ENCODE measurements around the gene RHOD.

RHOD gene

DNA sequence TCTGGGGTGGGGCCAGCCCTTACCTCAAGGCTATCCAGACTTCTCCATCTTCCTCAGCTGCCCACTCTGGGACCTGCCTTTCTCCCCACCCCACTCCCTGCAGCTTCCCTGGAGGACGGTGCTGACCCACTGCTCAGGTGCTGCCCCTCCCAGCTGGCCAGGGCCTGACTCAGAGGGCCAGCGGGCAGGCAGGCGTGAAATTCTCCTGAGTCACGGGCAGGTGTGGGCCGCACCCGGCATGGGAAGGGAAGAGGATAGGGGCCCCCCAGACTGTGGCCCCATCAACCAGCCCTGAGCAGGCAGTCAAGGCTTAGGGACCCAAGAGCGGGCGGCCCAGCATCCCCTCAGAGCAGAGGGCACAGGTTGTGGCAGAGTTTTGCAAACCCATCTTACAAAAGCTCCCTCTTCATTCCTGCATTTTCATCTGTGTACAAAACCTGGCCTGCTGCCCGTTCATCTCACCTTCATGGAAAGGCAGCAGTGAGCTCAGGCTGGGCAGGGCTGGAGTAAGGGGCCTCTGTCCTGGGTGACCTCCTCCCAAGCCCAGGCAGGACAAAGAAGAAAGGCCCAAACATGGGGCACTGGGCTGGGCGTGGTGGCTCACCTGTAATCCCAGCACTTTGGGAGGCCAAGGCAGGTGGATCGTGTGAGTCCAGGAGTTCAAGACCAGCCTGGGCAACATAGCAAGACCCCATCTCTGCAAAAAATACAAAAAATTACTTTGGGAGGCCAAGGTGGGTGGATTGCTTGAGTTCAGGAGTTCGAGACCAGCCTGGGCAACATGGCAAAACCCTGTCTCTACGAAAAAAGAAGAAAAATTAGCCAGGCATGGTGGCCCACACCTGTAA, 6.1 kb downstream of the RHOD start:
- no peak for DNase-seq

DNA sequence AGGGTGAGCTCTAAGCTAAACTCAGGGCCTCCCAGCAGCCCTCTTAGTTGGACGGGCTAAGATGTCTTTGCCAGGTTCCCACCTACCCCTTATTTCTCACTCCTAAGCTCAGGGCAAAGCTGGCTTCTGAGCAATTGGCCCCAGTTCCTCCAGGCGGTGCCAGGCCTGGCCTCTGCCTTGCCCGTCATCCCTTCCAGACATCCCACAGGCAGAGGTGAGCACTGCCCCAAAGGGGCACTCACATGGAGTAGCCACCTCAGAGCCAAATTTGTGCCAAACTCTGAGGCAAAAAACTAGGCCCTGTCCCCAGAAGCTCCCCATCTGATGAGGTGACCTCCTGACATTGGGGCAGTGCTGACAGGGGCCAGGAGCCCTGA, 9.7 kb downstream of the RHOD start:
- DNase-seq = no peak

DNA sequence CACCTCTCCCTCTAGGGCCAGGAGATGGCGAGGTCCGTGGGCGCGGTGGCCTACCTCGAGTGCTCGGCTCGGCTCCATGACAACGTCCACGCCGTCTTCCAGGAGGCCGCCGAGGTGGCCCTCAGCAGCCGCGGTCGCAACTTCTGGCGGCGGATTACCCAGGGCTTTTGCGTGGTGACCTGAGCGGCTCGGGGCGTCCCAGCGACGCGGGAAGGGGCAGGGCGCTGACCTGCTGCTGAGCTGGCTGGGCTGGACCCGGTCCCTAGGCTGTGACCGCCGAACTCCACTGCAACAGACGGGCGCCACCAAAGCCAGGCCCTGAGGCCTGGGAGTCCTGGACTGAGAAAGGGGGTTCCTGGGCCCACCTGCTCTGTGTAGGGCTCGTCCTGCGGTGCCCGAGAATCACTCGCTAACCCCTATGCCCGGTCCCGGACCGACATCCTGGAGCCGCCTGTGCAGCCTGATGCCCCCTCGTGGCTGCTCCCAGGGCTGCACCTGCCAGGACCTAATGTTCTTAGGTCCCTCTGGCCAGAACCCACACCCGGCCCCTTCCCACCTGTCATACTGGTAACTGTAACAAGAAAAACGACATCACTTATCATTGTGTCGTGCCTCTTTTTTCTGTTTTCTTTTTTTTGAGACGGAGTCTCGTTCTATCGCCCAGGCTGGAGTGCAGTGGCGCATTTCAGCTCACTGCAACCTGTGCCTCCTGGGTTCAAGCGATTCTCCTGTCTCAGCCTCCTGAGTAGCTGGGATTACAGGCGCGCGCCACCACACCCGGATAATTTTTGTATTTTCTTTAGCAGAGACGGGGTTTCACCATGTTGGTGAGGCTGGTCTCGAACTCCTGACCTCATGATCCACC, 15.0 kb downstream of the RHOD start:
- peak; percentile 28 for DNase-seq

DNA sequence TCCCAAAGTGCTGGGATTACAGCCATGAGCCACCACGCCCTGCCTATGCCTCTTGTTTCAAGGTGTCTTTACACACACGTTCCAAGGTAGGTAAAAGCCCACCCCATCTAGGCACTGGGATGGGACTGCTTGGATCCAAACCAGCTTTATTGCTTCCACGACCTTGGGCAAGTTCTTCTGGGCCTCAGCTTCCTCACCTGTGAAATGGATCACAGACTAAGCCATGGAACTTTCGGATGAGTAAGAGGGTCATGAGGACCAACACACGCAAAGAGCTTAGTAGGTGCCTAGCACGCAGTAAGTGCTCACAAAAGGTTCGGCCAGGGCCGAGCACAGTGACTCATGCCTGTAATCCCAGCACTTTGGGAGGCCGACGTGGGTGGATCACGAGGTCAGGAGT, 15.6 kb downstream of the RHOD start:
- no peak for DNase-seq

DNA sequence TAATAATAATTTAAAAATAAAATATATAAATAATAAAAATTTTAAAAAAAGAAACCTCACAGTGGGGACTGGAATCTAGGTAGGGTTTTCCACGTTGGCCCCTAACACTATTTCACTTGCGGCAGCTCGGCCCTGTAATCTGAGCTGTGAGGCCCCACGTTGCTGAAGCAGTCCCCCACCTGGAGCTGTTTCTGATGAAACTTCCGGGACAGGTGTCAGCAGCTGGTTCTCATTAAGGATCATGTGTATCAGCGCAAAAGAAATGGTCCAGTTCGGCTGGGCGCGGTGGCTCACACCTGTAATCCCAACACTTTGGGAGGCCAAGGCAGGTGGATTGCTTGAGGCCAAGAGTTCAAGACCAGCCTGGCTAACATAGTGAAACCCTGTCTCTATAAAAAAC, 17.3 kb downstream of the RHOD start:
- no peak for DNase-seq

DNA sequence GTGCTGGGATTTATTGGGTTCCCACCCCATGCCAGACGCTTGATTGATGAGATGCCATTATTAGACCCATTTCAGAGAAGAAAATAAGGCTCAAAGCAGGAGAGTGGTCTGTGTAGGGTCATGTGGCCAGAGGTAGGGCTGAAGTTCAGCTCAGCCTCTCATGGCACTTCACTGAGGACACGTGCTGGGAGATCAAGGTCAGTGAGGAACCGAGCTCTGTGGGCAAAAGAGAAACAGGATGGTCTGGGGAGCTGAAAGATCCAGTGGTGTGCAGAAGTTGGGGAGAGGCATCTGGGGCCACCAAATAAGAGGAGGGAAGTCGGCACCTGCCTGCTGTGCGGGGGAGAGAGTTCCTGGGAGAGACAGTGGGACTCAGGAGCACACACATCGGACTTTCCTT, 19.6 kb downstream of the RHOD start:
- no peak for DNase-seq

DNA sequence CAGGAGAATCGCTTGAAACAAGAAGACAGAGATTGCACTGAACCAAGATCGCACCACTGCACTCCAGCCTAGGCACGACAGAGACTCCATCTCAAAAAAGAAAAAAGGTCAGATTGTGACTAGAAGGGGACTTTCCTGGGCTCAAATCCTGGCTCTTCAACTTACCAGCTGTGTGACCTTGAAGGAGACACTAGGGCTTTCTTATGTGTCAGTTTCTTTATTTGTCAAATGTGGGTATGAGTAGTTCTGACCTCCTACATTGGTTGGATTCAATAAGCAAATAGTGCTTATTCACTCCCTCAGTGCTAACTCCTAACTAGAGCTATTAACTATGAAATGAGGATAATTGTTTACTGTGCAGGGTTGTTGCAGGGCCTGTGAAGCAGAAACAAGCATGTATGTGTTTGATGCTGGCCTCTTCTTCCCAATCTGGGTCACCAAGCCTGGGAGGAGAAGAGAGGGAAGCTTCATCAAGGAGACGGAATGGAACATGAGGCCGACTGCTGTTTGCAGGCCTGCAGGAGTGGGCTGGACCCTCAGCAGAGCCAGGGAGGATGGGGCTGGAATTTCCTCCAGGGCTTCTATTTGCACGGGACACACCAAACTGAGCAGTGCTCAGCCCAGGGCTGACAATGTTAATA, 22.5 kb downstream of the RHOD start:
- DNase-seq = no peak

DNA sequence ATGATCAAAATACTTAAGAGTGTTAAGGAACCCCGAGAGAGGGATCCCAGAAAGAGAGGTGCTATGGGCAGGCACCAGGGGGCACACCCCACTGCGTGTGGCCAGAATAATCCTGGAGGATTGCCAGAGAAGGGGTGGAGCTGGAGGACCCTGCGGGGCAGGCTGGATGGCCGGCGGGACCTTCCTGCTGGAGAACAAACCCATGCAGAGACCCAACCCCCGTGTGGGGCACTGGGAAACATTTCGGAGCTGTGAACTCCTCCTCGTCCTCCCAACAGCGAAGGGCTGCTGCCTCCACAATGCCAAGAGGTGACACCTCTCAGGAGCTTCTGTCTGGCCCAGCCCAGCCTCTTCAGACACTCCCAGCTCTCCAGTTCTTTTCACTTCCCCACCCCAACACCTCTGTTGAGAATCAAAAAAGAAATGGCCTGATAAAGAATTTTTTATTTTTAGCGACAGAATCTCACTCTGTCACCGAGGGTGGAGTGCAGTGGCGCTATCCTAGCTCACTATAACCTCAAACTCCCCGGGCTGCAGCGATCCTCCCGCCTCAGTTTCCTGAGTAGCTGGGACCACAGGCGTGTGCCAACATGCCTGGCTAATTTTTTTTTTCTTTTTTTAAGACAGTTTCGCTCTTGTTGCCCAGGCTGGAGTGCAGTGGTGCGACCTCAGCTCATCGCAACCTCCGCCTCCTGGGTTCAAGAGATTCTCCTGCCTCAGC, 25.6 kb downstream of the RHOD start:
- no peak for DNase-seq

DNA sequence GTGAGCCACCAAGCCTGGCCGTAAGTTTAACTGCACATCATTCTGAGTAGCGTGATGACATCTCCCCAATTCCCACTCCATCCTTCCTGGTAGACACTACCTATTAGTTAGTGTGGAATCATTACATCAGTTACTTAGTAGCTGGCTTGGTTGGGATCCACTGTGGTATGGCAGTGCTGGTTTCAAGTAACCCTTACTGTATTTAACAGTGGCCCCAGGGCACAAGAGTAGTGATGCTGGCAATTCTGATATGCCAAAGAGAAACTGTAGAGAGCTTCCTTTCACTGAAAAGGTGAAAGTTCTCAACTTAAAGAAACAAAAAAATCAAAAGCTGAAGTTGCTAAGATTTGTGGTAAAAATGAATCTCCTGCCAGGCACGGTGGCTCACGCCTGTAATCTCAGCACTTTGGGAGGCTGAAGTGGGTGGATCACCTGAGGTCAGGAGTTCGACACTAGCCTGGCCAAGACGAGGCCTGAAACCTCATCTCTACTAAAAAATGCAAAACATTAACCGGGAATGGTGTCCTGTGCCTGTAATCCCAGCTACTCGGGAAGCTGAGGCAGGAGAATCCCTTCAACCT, 27.2 kb downstream of the RHOD start:
- no peak for DNase-seq

DNA sequence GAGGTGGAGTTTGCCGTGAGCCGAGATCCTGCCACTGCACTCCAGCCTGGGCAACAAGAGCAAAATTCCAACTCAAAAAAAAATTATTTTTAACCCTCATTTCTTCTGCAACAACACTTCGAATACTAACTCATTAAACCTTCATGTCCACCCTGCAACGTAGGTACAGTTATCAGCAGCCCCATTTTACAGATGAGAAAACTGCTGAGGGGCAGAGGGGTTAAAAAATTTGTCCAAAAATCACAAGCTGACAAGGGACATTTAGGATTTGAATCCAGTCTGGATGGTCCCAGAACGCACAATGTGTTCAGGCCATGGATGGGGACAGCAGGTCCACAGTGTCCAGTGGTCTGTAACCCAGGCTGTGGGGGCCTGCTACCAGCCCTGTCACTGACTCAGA, 29.0 kb downstream of the RHOD start:
- no peak for DNase-seq

DNA sequence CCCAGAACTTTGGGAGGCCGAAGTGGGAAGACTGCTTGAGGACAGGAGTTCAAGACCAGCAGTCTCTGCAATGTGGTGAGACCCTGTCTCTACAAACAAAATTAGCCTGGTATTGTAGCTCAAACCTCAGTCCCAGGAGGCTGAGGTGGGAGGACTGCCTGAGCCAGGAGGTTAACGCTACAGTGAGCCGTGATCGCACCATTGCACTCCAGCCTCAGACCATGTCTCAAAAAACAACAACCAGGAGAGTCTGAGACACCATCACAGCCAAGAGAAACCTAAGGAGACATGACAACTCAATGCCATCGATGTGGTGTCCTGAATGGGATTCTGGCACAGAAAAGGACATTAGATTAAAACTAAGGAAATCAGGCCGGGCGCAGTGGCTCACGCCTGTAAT, 34.1 kb downstream of the RHOD start:
- no peak for DNase-seq

DNA sequence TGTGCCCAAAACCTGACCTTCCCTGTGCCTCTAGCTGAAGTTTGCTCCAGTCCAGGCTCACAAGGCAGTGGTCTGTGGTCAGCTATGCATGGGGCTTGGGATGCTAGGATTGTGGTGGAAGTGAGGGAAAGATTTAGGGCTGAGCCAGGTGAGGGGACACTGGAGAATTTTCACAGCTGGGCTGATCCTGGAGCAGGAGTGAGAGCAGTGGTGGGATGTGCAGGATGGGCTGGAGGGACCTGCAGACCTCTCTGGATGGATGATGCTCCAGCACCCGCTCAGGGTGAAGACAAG, 38.5 kb downstream of the RHOD start:
- DNase-seq = no peak

DNA sequence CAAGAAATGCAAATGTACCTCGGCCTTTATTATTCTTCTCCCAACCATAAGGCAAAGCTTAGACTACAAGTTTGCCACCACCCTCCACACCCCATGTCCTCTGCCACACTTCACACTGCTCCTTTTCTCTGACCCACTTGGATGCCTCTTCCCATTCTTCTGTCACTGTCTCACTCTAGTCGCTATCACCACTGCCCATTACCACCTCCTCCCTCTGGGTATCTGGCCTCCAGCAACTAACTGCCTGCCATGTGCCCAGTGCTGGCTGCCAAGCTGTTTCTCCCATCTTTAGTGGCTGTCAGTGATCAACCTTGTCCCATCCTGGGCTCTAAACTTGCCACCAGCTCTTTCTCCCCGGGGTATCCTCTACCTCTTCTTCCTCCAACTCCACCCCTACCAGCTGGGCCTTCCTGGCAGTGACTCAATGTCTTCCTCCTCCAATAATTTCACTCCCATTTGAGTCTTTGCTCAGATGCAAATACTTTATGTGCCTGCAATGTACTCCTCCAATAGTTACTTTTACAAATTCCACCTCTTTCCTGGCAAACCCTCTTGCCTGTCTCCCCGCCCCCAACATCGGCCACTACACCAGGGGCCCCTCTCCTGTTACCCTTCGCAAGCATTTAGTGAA, 42.3 kb downstream of the RHOD start:
- DNase-seq = no peak

DNA sequence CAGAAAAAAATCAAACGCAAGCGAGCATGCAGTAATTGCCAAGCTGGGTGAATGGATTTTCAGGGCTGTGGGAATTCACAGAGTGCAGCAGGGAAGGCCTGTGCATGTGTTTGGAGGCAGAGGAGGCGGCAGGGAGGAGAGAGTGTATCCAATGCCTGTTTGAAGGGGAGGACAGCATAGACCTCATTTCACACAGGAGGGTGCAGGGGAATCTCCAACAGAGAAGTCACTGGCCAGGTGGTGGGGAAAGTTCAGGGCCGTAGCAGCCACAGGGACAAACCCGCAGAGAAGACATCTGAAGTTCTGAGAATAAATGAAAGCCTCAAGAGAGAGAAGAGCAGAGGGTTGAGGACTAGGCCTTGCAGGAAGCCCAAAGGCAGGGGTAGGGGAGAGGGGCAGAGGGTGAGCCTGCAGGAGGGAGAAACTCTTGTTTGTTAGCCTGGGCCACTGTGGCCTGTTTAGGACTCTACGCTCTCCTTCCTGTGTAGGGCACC, 43.2 kb downstream of the RHOD start:
- DNase-seq = no peak

DNA sequence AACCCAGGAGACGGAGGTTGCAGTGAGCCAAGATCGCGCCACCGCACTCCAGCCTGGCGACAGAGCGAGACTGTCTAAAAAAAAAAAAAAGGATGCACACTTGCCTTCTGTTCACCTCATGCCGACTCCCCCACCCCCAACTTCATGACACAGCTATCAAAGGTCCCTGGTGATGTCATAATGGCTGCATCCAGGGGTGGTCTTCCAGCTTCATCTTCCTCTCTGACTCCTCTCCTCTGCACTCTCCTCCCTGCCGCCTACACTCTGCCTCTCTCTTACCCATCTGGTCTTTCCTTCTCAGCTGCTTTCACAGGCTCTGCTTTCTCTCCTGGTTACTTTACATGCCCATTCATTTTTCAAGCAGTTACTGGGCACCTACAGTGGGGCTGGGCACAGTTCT, 46.0 kb downstream of the RHOD start:
- no peak for DNase-seq

DNA sequence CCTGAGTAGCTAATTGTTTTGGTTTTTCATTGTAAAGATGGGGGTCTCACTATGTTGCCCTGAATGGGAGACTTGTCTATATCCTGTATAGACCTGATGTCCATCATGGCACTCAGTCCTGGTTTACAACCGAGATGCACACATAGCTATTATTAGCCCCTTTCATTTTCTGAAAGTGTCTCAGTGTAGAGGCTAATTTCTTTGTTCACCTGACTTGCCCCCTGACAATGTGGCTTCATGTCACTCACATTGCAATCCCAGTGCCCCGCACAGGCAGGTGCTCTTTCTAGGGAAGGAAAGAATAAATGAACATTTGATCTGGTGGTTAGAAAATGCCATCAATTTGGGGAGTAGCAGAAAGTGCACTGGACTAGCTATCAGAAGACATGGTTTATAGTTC, 49.3 kb downstream of the RHOD start:
- DNase-seq = no peak

DNA sequence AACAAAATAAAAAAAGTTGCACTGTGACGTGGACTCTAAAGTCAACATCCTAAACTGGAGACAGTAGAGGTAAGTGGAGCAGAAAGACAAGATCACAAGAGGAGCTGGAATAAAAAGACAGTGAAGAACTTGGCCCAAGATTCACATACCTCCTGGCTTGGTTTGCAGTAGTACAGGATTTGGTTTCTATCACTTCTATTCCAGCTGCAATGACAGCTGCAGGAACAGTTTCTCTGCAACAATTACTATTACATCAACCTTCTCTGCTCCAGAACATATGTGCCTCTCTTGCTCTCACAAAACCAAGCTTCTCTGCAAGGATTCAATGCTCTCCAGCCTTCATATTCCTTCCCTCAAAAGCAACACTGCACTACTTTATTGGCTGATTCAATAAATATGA, 54.6 kb downstream of the RHOD start:
- DNase-seq = no peak

DNA sequence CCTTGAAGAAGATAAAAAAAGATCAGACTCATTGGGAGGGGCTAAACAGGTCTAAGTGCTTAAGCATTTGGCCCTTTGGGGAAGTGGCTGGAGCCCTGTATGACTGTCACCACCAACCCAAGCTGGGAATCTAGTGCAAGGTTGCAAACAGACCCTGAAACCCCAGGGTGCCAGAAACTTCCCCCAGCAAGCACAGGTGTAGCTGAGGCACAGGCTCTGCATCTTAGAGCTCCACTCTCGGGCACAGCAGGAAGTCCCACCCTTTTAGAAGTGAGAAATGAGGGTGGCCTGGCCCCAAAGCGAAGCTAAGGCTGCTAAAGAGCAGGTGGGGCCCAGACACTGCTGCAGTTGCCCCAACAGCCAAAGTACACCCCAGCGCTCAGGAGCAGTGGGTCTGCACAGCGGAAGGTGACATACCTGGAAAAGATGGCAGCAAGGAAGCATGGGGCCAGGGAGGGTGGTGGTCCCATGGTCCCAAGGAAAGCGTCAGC, 56.6 kb downstream of the RHOD start:
- no peak for DNase-seq

DNA sequence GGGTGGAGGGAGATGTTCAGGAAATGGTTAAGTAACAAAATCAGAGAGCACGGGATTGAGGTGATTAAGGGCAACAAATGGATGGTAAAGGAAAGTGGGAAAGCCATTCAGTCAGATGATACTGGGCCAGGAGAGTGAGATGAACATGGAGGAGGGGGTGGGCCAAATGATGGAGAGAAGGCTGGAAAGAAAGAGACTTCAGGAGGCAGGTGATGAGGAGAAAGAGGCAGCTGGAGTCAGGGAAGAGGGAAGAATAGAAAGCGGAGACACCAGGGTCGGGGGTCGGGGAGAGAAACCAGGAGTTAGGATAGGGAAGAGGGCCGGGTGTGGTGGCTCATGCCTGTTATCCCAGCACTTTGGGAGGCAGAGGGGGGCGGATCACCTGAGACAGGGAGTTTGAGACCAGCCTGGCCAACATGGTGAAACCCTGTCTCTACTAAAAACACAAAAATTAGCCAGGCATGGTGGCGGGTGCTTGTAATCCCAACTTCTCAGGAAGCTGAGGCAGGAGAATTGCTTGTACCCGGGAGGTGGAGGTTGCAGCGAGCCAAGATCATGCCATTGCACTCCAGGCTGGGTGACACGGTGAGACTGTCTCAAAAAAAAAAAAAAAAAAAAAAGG, 57.7 kb downstream of the RHOD start:
- DNase-seq = no peak

DNA sequence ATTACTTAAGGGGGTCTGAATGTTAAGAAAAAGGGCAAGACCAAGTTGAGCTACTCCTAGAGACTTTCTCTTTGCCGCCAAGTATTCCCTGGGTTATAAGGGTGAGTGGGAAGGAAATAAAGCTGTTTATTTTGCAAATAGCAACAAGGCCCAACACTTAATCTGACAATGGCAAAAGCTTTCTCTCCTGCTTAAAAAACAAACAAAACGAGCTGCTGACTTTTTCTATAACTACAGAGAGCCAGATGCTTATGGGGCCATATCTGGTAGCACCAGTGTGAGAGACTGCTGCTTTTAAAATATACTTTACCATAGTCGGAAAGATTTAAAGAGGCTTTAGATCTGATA, 60.1 kb downstream of the RHOD start:
- no peak for DNase-seq

DNA sequence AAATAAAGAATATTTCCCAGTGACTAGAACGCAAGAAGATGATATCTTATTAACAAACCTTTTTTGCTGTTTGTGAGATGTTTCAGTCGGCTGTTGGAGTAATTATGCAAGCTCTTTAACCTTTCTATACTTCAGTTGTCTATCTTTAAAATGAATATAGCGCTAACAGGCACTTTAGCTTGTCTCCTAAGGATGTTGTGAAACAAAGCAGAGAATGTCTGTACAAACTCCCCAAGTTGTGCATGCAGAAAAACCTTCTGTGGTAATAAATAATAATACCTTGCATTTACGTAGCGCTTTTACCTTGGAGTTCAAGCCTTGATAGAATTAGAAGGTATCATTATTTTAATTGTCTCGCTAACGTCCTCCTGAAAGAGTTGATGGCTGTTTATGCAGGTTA, 60.5 kb downstream of the RHOD start:
- no peak for DNase-seq

DNA sequence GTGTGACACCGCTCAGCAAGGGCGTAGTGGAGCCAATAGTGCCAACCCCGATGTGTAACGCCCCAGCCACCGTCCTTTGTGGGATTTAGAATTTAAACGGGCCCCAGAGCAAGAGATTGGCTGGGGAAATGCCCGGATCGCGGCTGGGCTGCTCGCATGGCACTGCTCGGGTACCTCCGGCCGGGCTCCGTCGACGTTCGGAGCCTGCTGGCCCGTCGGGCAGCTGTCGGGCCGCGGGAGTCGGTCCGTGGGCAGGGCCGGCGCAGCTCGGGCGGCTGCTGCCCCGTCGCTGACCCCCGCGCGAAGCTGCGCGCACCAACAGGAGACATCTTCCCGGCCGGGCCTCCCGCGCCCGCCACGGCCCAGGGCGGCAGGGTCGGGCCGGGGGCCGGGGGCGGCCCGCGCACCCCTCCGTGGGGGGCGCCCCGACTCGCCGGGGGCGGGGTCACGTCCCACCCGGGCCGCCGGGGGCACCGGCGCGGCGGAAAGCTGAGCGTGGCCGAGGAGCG, 61.1 kb downstream of the RHOD start:
- no peak for DNase-seq

Measured in GDM1 (cell line).